Gastroesophageal sphincter (tissue), 4 donors: ENCODE measurements around the gene RREB1. TPM values are rescaled to one million over a fixed set of nuclear protein-coding genes. Genes with fewer than 3 reads are reported as not detected.

Experiments
- ATAC-seq: fragments of 150-250 bp; one replicate; pipeline ENCODE4 v1.9.1; 2016; ENCODE audit warnings: mild to moderate bottlenecking, moderate library complexity
- H3K27ac ChIP-seq, 4 donors: fragments of 200-600 bp; sonication (generic) in 3 of 4; 1 replicate in 3 of 4; 2 replicates in 1 of 4; pipeline ENCODE4 v1.5.1; 2016 to 2019
- H3K27me3 ChIP-seq: fragments of 200-600 bp; sonication (generic); one replicate; pipeline ENCODE4 v1.5.1; 2019
- H3K36me3 ChIP-seq, 2 donors: fragments of 200-600 bp; sonication (generic); one replicate each; pipeline ENCODE4 v1.5.1; 2019; ENCODE audit warnings: control low read depth in 1 of 2
- H3K4me1 ChIP-seq, 3 donors: fragments of 200-600 bp; sonication (generic); 1 replicate in 2 of 3; 2 replicates in 1 of 3; pipeline ENCODE4 v1.5.1; 2016 to 2019; ENCODE audit warnings: control low read depth in 2 of 3
- H3K4me3 ChIP-seq, 2 donors: fragments of 200-600 bp; sonication (generic); one replicate each; pipeline ENCODE4 v1.5.1; 2019; ENCODE audit warnings: mild to moderate bottlenecking in 1 of 2, moderate library complexity in 1 of 2
- H3K9me3 ChIP-seq, 3 donors: fragments of 200-600 bp; sonication (generic); one replicate each; pipeline ENCODE4 v1.5.1; 2017 to 2019; ENCODE audit warnings: control low read depth in 2 of 3
- EP300 ChIP-seq: sonication (generic); formaldehyde crosslinking; IDR thresholded peaks from one replicate; pipeline ENCODE4 v1.6.1; 2017; ENCODE audit warnings: antibody characterized with exemption, mild to moderate bottlenecking
- POLR2A ChIP-seq, 2 donors: fragments of 450-650 bp; IDR thresholded peaks; one replicate each; pipeline ENCODE4 v1.6.1; 2017; ENCODE audit warnings: antibody characterized with exemption in 2 of 2, mild to moderate bottlenecking in 2 of 2, moderate library complexity in 1 of 2
- POLR2AphosphoS5 ChIP-seq: sonication (generic); formaldehyde crosslinking; IDR thresholded peaks from one replicate; pipeline ENCODE4 v1.6.1; 2017; ENCODE audit warnings: antibody characterized with exemption
- WGBS, 2 donors: methylation state at CpG; one replicate each; pipeline ENCODE4 v1.1.5; 2018; ENCODE audit warnings: low coverage in 1 of 2; 5-methylcytosine and 5-hydroxymethylcytosine counted together
- total RNA-seq, 4 donors: library from RNA; depleted of rRNA; stranded (reverse); fragments of >200 nt; gene quantifications; one replicate each; pipeline ENCODE4 v1.1.0, GENCODE V29; 2016
- TF ChIP-seq, protein P1 (sequence below), 4 experiments: fragments of 200-600 bp in 2 of 4; fragments of 450-650 bp in 2 of 4; sonication (generic) in 1 of 4; IDR thresholded peaks; one replicate each; pipeline ENCODE4 v1.5.1; 2017 to 2019; ENCODE audit warnings: antibody characterized with exemption in 4 of 4, mild to moderate bottlenecking in 2 of 4, moderate library complexity in 2 of 4

Gene RREB1
- total RNA-seq, 4 donors from 2014 or later = 20.3 to 40.8 (median 28.1) TPM

DNA sequence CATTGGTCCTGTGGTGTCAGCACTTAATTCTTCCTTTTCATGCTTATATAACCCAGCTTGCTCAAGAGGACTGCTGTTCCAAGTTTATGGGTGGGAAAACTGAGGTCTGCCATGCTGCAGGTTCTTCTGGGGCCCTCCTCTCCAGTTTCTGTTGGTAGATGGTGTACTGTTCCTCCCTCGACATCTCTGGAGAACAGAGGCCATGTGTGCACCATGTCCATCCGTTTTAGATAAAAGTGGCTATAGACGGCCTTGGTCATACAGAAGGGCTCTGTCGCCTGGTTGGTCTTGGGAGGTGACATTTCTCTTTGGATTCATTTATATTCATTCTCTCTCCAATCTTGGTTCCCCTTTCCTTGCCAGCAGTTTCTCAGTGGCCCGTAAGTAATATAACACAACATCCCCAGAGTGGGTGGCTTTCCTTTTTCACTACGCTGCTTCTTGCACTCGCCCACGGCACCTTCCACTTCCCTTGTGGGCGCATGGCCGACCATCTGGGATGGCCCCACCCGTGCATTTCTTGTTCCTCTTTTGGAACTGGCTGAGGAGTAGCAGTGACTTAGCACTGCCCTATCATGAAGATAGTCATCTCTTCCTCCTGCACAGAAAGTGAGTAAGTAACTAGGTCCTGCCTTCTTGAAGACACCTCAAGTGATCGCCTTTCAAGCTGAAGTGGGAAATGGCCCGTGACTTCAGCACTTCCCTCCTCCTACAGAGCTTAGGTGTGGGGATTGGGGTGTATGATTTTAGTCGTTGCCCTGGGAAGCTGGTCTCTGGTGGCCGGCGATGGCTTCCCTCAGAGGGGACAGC is 94.2 kb downstream of the RREB1 start:
- H3K4me1 ChIP-seq = no peaks in the 10 kb centered on the region
- ATAC-seq = peak; percentile 74
- peak overlapping the region in 1 of 4 donors; percentile 6 for H3K27ac ChIP-seq
- H3K9me3 ChIP-seq = no peaks in the 10 kb centered on the region
- no peaks in the 10 kb centered on the region for H3K27me3 ChIP-seq
- peaks cover 0 to 76% of the 10 kb centered on the region in 2 donors for H3K36me3 ChIP-seq
- 72 to 83% methylated on average over 3 to 8 of the region's 16 CpGs for WGBS, 2 donors
- TF ChIP-seq POLR2AphosphoS5 (no peak), EP300 (no peak), POLR2A (IDR thresholded peaks at IDR 0.05) (no peak)
- TF ChIP-seq, protein P1, sequence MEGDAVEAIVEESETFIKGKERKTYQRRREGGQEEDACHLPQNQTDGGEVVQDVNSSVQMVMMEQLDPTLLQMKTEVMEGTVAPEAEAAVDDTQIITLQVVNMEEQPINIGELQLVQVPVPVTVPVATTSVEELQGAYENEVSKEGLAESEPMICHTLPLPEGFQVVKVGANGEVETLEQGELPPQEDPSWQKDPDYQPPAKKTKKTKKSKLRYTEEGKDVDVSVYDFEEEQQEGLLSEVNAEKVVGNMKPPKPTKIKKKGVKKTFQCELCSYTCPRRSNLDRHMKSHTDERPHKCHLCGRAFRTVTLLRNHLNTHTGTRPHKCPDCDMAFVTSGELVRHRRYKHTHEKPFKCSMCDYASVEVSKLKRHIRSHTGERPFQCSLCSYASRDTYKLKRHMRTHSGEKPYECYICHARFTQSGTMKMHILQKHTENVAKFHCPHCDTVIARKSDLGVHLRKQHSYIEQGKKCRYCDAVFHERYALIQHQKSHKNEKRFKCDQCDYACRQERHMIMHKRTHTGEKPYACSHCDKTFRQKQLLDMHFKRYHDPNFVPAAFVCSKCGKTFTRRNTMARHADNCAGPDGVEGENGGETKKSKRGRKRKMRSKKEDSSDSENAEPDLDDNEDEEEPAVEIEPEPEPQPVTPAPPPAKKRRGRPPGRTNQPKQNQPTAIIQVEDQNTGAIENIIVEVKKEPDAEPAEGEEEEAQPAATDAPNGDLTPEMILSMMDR (IDR thresholded peaks at IDR 0.05) = no peak
- no peak overlapping the region for H3K4me3 ChIP-seq

DNA sequence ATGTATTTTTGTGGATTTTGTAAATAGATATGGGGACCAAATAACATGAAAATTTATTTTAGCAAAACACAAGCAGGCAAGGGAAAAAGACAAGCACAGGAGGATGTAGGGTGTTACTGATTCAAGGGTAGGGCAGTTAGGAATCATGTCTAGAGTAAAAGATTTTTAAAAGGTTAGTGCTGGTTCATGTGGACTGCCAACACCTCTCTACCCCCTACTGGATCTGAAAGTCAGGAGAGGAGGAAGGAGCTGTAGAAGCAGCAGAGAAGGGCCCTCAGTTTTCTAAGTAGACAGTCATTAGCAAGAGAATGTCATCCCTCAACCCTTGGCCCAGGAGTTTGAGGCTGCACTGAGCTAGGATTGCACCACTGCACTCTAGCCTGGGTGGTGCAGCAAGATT is 95.2 kb downstream of the RREB1 start:
- peaks cover 0 to 76% of the 10 kb centered on the region in 2 donors for H3K36me3 ChIP-seq
- TF ChIP-seq, protein P1 (IDR thresholded peaks at IDR 0.05) = no peak
- TF ChIP-seq POLR2AphosphoS5 = no peak
- H3K4me1 ChIP-seq = peaks cover 0 to 3% (median 0%) of the 10 kb centered on the region in 3 donors
- H3K27me3 ChIP-seq = no peaks in the 10 kb centered on the region
- H3K9me3 ChIP-seq = no peaks in the 10 kb centered on the region
- ATAC-seq = no peak
- H3K27ac ChIP-seq = no peak overlapping the region
- H3K4me3 ChIP-seq = no peak overlapping the region

DNA sequence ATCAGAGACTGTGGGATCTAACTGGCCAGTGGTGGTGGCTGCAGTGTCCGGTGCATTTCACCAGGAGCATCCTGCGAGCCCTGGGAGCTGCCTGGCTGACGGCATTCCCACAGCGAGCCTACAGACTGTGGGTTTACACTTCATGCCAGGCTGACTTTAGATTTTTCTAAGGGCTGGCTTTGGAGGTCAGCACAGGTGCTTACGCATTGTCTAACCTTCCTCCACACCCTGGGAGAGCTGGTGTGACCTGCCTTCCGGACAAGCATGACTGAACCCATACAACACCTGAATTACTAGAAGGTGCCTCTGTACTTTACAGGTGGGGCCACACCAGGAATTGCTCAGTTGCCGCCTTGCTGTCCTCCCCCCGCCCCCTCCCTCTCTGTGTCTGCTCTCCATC is 96.2 kb downstream of the RREB1 start:
- Histone ChIP-seq H3K4me1 (peaks cover 0 to 7% (median 0%) of the 10 kb centered on the region in 3 donors), H3K4me3 (no peak overlapping the region), H3K9me3 (no peaks in the 10 kb centered on the region), H3K36me3 (peaks cover 0 to 74% of the 10 kb centered on the region in 2 donors), H3K27ac (no peak overlapping the region), H3K27me3 (no peaks in the 10 kb centered on the region)
- TF ChIP-seq POLR2A (IDR thresholded peaks at IDR 0.05) (no peak), POLR2AphosphoS5 (no peak), EP300 (no peak)
- TF ChIP-seq, protein P1 (IDR thresholded peaks at IDR 0.05) = no peak
- ATAC-seq = no peak
- 100% methylated on average over 1 to 2 of the region's 8 CpGs for WGBS, 2 donors

DNA sequence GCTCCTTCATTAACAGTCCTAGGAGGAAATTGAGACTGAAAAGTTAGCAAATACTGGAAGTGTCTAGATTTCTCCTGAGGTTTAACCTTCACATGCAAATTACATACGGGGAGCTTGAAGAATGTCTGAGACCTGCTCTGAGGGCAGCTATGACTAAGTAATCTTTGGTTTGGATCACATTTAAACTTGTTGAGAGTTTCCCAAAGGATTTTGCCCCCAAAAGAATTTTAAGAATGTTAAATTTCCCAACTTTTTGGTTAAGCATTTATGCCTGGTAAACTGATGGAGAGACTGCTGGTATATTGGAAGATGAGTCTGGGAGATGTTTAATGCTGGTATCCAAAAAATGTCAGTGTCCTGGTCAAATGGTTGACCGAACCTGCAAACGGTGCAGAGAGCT is 97.0 kb downstream of the RREB1 start:
- H3K4me3 ChIP-seq = no peak overlapping the region
- peaks cover 0 to 7% (median 0%) of the 10 kb centered on the region in 3 donors for H3K4me1 ChIP-seq
- ATAC-seq = no peak
- TF ChIP-seq EP300 (no peak), POLR2AphosphoS5 (no peak), POLR2A (IDR thresholded peaks at IDR 0.05) (no peak)
- TF ChIP-seq, protein P1 (IDR thresholded peaks at IDR 0.05) = no peak
- H3K27me3 ChIP-seq = no peaks in the 10 kb centered on the region
- peaks cover 0 to 77% of the 10 kb centered on the region in 2 donors for H3K36me3 ChIP-seq
- no peak overlapping the region for H3K27ac ChIP-seq
- no peaks in the 10 kb centered on the region for H3K9me3 ChIP-seq
- WGBS, 2 donors = 87 to 89% methylated on average over 3 of the region's 3 CpGs

DNA sequence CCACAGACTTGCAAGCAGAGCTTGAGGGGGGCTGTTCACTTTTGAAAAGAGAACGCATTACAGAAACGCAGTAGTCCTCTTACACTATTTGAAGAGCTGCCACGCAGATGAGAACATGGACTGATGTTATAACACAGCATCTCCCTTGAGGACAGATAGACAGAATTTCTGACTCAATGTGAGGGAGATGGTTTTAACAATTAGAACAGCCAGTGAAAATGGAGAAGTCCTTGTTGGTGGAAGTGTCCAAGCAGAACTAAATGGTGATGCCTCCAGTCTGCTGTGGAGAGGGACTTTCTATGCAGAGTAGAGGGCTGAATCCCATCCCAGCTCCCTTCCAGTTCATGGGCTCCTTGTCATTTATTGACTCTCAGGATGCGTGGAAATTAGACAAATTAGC is 100.0 kb downstream of the RREB1 start:
- H3K4me1 ChIP-seq = peaks cover 0 to 7% (median 0%) of the 10 kb centered on the region in 3 donors
- WGBS, 2 donors = 78 to 86% methylated on average over 3 to 4 of the region's 4 CpGs
- ATAC-seq = no peak

More for the DNA sequence above, 100.0 kb downstream of the RREB1 start:
- no peak for TF ChIP-seq EP300
- TF ChIP-seq, protein P1 (IDR thresholded peaks at IDR 0.05) = no peak
- TF ChIP-seq POLR2AphosphoS5 = no peak
- no peak overlapping the region for H3K4me3 ChIP-seq
- no peaks in the 10 kb centered on the region for H3K9me3 ChIP-seq
- peaks cover 0 to 81% of the 10 kb centered on the region in 2 donors for H3K36me3 ChIP-seq
- no peak overlapping the region for H3K27ac ChIP-seq
- H3K27me3 ChIP-seq = no peaks in the 10 kb centered on the region
